HG03432 (cell line): ENCODE results near the gene MTX1.
"Not testable (repeated sequence)": the region's sequence is repeated elsewhere in the genome, so short reads cannot be mapped to it uniquely, and the experiment has no call there.

Source experiments
- ATAC-seq: cut with Tn5 transposase; IDR thresholded peaks from one replicate; pipeline ENCODE4 v1.9.1; 2021; ENCODE audit warnings: mild to moderate bottlenecking, moderate library complexity; ENCODE audit not compliant: unreplicated experiment

Gene MTX1

DNA sequence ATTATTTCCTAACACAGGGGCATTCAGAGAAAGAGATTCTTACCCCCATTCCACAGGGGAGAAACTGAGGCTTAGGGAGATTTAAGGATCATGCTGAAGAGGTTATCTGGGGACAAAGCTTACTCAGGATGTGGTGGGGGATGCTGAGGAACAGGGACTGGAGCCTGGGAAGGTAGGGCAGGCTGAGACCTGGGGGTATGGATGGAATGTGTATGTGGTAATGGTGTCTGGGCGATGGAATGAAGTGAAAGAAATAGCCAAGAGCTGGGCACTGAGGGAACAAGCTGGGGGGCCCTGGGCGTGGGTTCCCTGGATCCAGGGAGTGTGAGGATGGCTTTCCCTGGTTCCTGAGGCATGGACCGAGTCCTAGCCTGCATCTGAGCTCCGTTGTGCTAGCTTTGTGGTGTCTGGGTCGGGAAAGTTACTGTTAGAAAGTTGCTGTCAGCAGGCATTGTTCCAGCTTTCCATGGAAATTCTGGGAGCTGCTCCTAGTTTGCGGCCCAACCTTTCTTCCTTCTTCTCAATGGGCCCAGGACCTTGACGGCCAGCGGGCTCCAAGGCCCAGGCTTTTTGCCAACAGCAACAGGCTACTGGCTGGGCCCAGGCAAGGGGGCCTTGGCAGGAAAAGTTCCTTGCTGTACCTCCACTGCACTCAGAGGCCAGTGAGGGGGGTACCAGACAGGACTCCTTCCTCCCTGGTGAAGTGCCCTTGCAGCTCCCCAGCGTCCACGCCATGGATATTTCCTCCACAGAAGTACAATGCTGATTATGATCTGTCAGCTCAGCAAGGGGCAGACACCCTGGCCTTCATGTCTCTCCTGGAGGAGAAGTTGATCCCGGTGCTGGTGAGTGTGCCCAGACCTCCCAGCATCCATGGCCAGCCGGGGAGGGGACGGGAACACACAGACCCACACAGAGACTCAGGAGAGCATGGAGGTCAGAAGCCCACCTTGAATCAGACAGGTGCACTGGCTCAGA is 23.8 kb downstream of the MTX1 start:
- not testable (repeated sequence) for ATAC-seq

DNA sequence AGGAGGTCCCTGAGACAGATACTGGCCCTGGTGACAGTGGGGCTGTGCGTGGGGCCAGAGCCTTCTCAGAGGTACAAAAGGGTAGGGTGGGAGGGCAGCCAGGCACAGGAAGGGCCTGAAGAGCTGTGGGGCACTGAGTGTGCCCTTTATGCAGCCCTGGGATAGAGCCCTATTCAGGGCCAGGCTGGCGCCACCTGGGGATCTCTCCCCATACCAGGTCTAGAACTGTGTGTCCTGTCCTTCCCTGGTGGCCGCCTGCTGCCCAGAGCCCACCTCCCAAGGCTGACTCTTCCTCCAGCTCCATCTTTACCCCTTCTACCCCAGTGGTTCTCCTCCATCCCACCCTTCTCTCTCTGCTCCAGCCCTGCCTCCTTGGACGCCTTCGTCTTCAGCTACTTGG is 25.0 kb downstream of the MTX1 start:
- not testable (repeated sequence) for ATAC-seq

DNA sequence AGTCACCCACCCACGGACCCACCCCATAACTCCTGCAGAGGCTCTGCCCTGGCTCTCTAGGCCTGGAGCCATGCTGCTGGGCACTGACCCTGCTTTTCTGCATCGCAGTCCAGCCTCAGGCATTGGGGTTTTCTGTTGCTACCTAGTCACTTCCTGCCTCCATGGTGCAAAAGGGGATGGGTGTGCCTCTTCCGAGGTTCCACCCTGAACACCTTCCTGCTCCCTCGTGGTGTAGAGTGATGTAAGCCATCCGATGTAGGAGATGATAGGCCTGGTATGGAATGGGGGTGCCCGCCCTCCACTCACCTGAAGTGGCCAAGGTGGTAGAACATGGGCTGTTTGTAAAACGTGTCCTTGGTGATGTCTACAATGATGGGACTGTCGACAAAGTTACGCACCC is 26.9 kb downstream of the MTX1 start:
- not testable (repeated sequence) for ATAC-seq

DNA sequence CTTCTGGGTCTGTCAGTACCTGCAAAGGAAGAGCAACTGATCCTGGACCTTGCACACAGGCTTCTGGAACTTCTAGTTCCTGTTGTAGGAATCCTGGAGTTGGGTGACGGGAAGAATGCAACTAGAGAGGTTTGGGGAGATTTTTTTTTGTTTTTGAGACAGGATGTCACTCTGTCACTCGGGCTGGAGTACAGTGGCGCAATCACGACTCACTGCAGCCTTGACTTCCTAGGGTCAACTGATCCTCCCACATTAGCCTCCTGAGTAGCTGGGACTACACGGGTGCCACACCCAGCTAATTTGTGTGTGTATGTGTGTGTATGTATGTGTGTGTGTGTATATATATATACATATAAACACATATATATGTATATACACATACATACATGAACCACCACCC is 28.0 kb downstream of the MTX1 start:
- ATAC-seq: no peak

DNA sequence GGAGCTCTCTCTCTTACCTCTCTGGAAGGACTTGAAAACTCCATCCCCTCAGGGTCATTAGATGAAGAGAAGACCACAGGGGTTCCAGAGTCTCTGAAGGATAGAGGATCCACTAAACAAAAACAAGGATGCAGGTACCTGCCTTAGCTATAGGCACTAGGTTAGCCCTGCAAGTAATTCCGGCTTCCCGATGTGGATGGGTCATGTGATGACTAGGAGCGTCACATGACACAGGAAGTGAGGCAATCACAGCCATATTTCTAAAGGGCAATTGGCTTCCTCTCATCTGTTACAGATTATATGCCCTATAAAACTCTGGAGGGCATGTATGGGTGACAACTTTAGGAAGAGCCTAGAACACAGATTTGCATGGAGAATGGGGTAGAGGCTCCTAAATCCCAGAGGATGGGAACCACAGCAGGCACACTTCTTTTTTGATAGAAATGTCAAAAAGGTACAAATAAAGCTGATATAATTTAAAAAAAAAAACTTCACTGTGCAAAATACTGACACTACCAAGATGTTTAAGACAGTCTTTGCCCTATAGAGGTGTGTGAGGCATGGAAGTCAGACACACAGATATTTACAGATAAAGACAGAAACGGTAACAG is 32.7 kb downstream of the MTX1 start:
- ATAC-seq: peak; percentile 33

DNA sequence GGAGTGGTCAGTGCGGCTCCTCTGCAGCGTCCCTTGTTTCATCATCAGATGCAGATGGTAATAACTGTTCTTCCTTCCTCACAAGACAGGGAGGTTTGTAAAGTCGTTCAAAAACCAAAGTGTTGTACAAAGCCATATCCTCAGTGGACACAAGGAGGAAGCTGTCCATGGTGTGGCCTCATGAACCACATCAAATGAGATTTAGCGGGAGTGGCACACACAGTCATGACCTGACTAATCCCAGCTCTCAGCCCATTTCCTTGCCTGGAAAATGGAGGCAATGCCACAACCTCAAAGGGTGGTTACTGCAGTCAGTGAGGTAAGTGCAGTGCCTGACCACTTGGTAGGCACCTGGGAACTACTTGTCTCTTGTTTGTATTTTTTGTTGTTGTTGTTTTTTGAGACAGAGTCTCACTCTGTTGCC is 33.4 kb downstream of the MTX1 start:
- ATAC-seq: no peak

DNA sequence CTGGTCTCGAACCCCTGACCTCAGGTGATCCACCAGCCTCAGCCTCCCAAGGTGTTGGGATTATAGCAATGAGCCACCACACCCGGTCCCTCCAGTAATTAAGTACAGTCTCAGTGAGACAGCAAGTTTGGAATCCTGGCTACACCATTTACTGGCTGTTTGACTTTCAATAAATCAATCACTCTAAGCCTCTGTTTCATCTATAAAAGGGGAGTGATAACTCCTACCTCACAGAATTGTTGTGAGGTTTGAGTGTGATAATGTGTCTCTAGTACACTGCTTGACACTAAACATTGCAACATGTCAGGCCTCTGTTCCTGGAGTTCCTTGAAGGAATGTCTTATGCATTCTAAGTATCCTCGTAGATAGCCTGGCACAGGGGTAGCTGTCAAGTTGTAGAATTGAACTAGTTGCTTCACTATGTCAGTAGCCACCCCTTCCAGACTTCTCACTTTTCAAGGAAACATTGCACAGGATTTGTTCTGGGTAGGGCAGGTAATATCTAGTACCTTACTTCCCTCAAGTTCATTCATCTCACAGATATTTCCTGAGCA is 34.4 kb downstream of the MTX1 start:
- no peak for ATAC-seq

DNA sequence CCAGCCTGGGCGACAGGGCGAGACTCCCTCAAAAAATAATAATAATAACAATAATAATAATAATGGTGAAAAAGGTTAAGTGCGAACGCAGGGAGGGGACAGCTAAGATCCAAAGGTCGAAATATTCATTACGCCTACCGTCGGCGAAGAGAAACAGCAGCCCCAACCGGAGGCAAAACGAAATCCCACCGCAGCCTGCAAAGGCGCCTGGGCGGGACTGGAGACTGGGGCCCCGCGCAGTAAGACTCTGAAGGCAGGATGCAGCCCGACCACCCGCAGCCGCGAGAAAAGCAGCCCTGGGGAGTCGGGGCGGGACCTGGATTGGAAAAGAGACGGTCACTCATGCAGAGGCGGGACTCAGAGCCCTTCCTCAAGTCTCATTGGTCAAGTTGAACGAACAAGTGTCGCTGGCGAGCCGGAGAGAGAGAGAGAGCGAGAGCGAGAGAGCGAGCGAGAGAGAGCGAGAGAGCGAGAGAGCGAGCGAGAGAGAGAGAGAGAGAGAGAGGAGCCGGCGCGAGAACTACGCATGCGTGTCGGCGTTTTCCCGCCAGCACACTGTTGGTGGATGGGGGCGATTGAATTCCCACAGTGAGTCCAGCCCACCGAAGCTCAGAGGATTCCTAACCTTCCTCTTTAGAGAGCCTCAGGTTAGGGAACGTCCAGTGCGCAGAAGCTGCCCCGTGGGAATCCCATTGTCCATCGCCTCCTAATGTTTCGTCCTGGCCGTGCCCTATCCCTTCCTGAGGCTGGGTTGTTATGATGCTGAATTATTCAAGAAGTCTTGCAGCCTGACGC is 36.1 kb downstream of the MTX1 start:
- peak; percentile 86 for ATAC-seq

DNA sequence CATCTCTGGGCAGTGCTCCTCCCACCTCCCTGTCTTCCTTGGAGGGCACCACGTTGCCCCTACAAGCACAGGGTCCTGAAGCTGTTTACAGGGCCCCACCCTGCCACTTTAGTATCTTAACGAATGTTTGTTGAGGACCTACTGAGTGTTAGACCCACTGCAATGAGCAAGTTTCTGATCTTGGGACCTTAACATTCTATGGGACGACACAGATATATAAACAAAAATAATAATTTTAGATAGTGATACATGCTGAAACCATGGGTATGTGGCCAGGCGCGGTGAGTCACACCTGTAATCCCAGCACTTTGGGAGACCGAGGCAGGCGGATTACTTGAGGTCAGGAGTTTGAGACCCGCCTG is 36.6 kb downstream of the MTX1 start:
- ATAC-seq: no peak

DNA sequence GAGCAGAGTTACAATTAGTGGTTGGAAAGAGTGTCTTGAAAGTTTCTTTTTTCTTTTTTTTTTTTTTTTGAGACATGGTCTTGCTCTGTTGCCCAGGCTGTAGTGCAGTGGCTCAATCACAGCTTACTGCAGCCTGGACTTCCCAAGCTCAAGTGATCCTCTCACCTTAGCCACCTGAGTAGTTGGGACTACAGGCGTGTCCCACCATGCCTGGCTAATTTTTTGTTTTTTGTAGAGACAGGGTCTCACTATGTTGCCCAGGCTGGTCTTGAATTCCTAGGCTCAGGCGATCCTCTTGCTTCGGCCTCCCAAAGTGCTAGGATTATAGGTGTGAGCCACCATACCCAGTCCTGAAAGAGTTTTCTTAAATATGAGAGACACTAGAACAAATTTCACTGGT is 38.3 kb downstream of the MTX1 start:
- not testable (repeated sequence) for ATAC-seq

DNA sequence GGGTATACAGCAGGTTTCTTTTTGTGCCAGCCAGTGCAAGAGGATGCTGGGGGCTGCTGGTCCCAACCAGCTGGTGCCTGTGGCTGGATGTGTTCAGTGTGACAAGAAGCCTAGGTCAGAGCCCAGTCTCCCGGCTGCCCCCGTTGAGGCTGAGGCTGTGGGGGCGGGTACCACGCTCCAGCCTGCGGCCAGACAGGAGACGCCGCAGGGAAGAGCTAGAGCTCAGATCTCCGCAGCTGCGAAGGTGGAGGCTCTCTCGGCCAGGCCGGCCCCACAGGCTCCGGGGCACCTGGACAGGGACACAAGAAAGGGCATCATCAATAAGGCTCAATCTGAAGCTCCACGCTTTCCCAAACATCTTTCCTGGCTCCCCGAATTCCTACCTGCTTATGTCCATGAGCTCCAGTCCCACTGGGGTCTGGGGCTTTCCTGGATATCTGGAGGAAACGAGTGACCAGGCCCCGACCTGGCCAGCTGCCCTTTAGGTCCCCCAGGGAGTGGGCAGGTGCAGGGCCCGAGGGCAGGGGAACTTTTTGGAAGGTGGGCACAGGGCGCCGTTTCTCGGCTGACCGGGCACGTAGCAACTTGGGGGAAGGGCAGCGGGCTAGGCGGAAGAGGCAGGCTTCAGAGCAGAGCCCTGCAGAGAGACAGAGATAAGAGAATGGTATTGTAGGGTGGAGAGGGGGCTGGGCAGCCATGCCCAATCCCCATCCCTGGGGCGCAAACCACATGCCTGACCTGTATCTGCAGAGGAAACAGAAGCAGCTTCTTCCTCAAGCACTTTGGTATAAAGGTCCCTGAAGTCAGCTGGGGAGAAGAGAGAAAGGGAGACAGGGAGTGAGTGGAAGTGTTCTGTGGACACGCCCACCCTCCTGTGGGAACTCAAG is 39.4 kb downstream of the MTX1 start:
- ATAC-seq: no peak

DNA sequence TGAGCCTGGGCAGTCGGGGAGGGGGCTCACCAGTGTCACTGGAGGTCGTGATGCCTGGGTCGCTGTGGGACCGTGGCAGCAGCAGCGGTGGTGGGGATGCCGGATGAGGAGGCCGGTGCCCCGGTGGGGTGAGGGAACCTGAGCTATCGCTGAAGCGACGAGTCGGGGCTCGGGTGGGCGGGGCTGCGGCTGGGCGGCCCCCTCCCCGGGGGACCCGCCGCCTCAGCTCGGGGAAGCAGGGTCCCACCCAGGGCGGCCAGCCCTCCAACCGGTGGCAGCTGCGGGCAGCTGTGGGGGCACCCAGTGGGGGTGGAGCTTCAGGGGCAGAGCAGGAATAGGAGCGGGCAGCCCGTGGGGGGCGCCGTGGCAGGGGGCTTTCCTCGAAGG is 41.7 kb downstream of the MTX1 start:
- peak; percentile 26 for ATAC-seq

DNA sequence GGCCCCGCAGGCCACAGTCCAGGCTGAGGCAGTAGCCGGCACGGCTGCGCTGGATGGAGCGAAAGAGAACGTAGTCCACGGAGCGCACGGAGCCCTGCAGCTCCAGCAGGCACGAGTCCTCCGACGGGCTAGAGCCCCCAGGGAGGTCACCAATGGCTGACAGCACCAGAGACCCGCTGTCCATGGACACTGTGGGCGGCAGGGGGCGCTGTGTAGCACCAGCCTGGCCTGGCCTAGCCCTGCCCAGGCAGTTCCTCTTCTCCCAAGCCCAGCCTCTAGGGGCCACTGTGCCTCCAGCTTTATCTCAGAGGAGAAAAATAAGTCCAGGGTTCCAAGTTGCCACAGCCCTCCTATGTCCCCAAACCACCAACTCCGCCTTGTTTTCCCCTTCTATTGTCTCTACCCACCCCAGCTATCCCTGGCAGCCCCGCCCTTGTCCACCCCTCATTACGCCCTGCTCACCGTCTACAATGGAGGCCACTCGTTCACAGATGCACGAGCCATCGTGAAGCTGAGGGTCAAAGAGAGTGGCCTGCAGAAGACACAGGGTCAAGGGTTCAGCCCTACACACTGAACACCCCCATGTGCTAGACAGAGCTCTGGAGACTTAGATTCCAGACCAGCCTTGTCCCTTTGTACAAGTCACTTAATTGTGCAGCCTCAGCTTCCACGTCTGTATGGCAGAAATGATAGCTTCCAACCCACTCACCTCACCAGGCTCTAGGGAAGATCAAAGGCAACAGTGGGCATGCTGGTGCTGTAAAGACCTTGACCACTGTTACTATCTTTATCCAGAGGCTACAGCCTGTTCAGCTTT is 42.3 kb downstream of the MTX1 start:
- peak; percentile 80 for ATAC-seq

DNA sequence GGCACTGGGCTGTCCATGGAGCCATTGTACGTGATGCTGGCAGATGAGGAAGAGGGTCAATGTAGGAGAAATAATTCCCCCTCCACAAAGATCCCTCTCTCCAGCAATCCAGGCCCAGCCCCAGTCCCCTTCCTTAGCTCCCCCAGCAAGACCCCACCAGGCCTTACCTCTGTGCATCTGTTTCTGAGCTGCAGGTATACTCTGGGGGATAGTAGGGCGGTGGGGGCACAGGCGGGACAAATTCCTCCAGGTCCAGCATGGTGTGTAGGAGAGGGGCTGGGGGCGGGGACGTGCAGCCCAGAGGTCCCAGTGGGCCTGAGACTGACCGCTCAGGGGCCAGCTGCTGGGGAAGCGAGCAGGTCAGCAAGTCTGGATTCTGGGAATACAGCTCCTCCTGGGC is 43.1 kb downstream of the MTX1 start:
- ATAC-seq: no peak

DNA sequence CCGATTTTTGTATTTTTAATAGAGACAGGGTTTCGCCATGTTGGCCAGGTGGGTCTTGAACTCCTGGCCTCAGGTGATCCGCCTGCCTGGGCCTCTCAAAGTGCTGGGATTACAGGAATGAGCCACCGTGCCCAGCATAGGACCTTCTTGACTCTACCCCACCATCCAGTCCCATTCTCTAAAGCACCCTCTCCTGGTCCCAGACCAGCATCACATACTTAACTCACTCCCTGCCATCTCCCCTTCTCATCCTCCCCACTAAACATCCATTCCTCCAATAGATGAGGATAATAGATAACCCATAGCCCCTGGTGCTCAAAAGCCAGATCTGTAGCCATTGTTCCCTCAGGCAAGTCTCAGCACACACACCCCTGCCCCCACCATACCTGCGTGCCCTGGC is 44.7 kb downstream of the MTX1 start:
- ATAC-seq: no peak

DNA sequence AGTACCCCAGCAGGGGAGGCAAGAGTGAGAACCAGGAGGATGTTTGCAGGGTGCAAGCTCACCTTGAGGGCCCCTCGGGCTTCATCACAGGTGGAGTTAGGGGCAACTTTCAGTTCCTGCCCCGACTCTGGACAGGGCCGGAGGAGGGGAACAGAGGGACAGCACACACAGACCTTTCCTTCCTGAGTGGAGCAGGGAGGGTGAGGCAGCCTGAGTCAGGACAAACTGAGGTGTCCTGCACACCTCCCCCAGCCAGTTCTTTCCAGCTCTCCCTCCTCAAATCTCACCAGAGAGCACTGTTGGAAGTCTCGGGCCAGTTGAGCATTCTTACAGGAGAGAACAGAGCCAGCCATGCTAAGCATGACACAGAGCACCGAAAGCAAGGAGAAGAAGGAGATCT is 45.3 kb downstream of the MTX1 start:
- ATAC-seq: no peak

DNA sequence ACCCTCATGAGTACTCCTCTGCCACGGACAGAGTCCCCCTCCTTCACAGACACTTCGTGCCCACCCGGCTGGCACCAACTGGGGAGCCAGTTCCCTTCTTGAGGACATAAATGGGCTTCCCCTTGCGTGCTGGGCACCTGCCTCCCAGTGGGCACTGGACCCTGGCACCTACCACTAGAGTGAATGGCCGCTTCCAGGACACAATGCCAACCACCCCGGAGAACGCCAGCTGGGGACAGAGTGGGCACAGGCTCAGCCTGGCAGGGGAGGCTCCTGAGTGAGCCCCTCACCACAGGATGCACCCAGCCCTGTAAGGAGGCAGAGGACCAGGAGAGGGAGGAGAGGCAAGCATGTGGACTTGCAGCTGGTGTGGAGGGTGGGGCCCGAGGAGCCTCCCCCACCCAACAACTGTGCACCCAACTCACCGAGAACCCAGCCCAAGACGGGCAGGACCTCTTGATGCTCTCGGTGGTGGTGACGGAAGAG is 45.8 kb downstream of the MTX1 start:
- no peak for ATAC-seq

DNA sequence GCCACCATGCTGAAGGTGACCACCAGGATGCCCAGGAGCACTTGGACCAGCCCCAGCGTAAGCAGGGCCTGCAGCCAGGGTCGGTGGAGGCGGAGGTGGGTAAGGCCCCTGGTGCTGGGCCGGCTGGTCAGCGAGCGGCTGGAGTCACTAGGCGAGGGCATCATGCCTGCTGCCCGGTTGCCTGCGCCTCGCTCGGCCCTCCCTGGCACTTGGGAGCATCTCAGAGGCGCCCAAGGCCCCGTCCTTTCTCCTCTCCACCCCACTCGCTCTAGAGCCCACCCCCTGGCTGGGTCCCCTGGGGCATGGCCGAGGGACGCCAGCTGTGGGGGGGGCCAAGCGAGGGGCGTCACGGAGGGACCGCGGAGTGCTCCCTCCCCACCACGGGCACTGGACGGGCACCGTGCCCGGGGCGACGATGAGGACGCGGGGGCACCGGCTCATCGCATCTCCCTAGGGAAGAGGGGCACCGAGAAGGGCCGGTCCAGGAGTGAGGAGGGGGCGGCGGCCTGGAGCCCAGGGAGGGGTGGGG is 46.3 kb downstream of the MTX1 start:
- ATAC-seq: no peak
